Endothelial cell (in vitro differentiated cells): ENCODE data around the gene RALGPS1. TPM values are rescaled to one million over a fixed set of nuclear protein-coding genes. Genes with fewer than 3 reads are reported as not detected.

Experiments
- DNase-seq: peaks from one replicate; pipeline ENCODE4 v3.0.0; 2021; ENCODE audit warnings: low spot score
- H3K27ac Mint-ChIP-seq: one replicate; pipeline ENCODE4 v1.8.0; 2021; ENCODE audit warnings: mixed read lengths, inconsistent platforms; ENCODE audit not compliant: unreplicated experiment
- H3K27me3 Mint-ChIP-seq: one replicate; pipeline ENCODE4 v1.8.0; 2021; ENCODE audit warnings: mild to moderate bottlenecking, moderate library complexity, mixed read lengths, inconsistent platforms; ENCODE audit not compliant: unreplicated experiment
- H3K36me3 Mint-ChIP-seq: one replicate; pipeline ENCODE4 v1.8.0; 2021; ENCODE audit warnings: mild to moderate bottlenecking, low read depth, mixed read lengths, inconsistent platforms; ENCODE audit not compliant: unreplicated experiment
- H3K4me1 Mint-ChIP-seq: one replicate; pipeline ENCODE4 v1.8.0; 2021; ENCODE audit warnings: mild to moderate bottlenecking, mixed read lengths, inconsistent platforms; ENCODE audit not compliant: unreplicated experiment
- H3K4me3 Mint-ChIP-seq: one replicate; pipeline ENCODE4 v1.8.0; 2021; ENCODE audit warnings: mild to moderate bottlenecking, mixed read lengths, inconsistent platforms; ENCODE audit not compliant: unreplicated experiment
- H3K9me3 Mint-ChIP-seq: one replicate; pipeline ENCODE4 v1.8.0; 2021; ENCODE audit warnings: mixed read lengths, inconsistent platforms; ENCODE audit not compliant: unreplicated experiment
- CTCF ChIP-seq: fragments of 200-600 bp; sonication (generic); IDR thresholded peaks from one replicate; pipeline ENCODE4 v1.5.0; 2021; ENCODE audit warnings: antibody characterized with exemption; ENCODE audit not compliant: unreplicated experiment
- total RNA-seq: library from RNA; stranded (reverse); fragmentation: NEBNext Ultra II Directional; extraction: Animal tissue kit (Norgen Biotek cat#: 25700); gene quantifications from one replicate; pipeline ENCODE4 v1.2.1, GENCODE V29; 2021; ENCODE audit not compliant: unreplicated experiment

Gene RALGPS1
- total RNA-seq, 1 donor from 2014 or later, result 6.4 TPM

GRCh38 chr9:127200106-127200862 lies 285.7 kb downstream of the RALGPS1 start:
- no peak overlapping the region for H3K4me3 Mint-ChIP-seq

GRCh38 chr9:127201071-127201541 lies 286.5 kb downstream of the RALGPS1 start:
- no peaks in the 10 kb centered on the region for H3K9me3 Mint-ChIP-seq
- H3K27ac Mint-ChIP-seq, result no peak overlapping the region
- no peaks in the 10 kb centered on the region for H3K36me3 Mint-ChIP-seq
- peaks cover 3% of the 10 kb centered on the region for H3K27me3 Mint-ChIP-seq
- H3K4me1 Mint-ChIP-seq, result no peaks in the 10 kb centered on the region
- DNase-seq, result no peak
- peak overlapping the region; percentile 47 for H3K4me3 Mint-ChIP-seq
- TF ChIP-seq CTCF, result no peak

More at GRCh38 chr9:127200106-127200862, 285.7 kb downstream of the RALGPS1 start:
- Mint-ChIP-seq H3K27me3 (peaks cover 3% of the 10 kb centered on the region), H3K9me3 (no peaks in the 10 kb centered on the region), H3K27ac (no peak overlapping the region), H3K36me3 (no peaks in the 10 kb centered on the region), H3K4me1 (no peaks in the 10 kb centered on the region)
- TF ChIP-seq CTCF, result no peak
- DNase-seq, result no peak

GRCh38 chr9:127201731-127202130 lies 287.1 kb downstream of the RALGPS1 start:
- H3K9me3 Mint-ChIP-seq, result no peaks in the 10 kb centered on the region
- no peak for DNase-seq
- TF ChIP-seq CTCF, result no peak
- H3K36me3 Mint-ChIP-seq, result no peaks in the 10 kb centered on the region
- H3K4me3 Mint-ChIP-seq, result peak overlapping the region; percentile 47
- no peak overlapping the region for H3K27ac Mint-ChIP-seq
- H3K27me3 Mint-ChIP-seq, result peaks cover 3% of the 10 kb centered on the region
- no peaks in the 10 kb centered on the region for H3K4me1 Mint-ChIP-seq

- peaks cover 7% of the 10 kb centered on the region for H3K36me3 Mint-ChIP-seq
- no peak for DNase-seq
- no peak overlapping the region for H3K4me3 Mint-ChIP-seq
- peaks cover 2% of the 10 kb centered on the region for H3K27me3 Mint-ChIP-seq
- H3K27ac Mint-ChIP-seq, result no peak overlapping the region
- no peaks in the 10 kb centered on the region for H3K4me1 Mint-ChIP-seq
- no peak for TF ChIP-seq CTCF
- no peaks in the 10 kb centered on the region for H3K9me3 Mint-ChIP-seq
These were observed 288.0 kb downstream of the RALGPS1 start for GRCh38 chr9:127202461-127203169.
